ENCODE data around the gene CPEB2. TPM values are rescaled to one million over a fixed set of nuclear protein-coding genes. Genes with fewer than 3 reads are reported as not detected.

Gene CPEB2
- total RNA-seq, 1 donor = 23.9 TPM

GRCh38 chr4:15001248-15001868 is 923 bp upstream of the CPEB2 start:
- peaks cover 18% of the 10 kb centered on the region for H4K20me1 ChIP-seq (ENCODE audit: insufficient read depth, low read length)
- peak overlapping the region; percentile 99 for H3K27ac ChIP-seq (ENCODE audit: low read depth, low read length)
- TF ChIP-seq, protein P1, sequence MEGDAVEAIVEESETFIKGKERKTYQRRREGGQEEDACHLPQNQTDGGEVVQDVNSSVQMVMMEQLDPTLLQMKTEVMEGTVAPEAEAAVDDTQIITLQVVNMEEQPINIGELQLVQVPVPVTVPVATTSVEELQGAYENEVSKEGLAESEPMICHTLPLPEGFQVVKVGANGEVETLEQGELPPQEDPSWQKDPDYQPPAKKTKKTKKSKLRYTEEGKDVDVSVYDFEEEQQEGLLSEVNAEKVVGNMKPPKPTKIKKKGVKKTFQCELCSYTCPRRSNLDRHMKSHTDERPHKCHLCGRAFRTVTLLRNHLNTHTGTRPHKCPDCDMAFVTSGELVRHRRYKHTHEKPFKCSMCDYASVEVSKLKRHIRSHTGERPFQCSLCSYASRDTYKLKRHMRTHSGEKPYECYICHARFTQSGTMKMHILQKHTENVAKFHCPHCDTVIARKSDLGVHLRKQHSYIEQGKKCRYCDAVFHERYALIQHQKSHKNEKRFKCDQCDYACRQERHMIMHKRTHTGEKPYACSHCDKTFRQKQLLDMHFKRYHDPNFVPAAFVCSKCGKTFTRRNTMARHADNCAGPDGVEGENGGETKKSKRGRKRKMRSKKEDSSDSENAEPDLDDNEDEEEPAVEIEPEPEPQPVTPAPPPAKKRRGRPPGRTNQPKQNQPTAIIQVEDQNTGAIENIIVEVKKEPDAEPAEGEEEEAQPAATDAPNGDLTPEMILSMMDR (IDR thresholded peaks at IDR 0.05; ENCODE audit: extremely low read depth, low read depth, low read length) = no peak
- peak; percentile 94 for DNase-seq (ENCODE audit: insufficient read length, low spot score, missing footprints)
- H3K4me3 ChIP-seq (ENCODE audit: insufficient read depth, low read length) = peak overlapping the region; percentile 99
- peaks cover 12% of the 10 kb centered on the region for H3K4me1 ChIP-seq (ENCODE audit: insufficient read depth, low read length)
- peak overlapping the region; percentile 81 for H2AFZ ChIP-seq (ENCODE audit: low read length)
- peak overlapping the region; percentile 93 for H3K4me2 ChIP-seq (ENCODE audit: insufficient read depth, low read length)
- no peaks in the 10 kb centered on the region for H3K36me3 ChIP-seq (ENCODE audit: insufficient read depth, low read length)
- no peaks in the 10 kb centered on the region for H3K9me3 ChIP-seq (ENCODE audit: low read depth, low read length)
- H3K79me2 ChIP-seq (ENCODE audit: insufficient read depth, low read length) = peaks cover 29% of the 10 kb centered on the region
- no peaks in the 10 kb centered on the region for H3K27me3 ChIP-seq (ENCODE audit: insufficient read depth, low read length)

GRCh38 chr4:15002659-15003400 is 549 bp downstream of the CPEB2 start:
- TF ChIP-seq, protein P1 (IDR thresholded peaks at IDR 0.05; ENCODE audit: extremely low read depth, low read depth, low read length) = no peak
- H2AFZ ChIP-seq (ENCODE audit: low read length) = no peak overlapping the region
- no peaks in the 10 kb centered on the region for H3K27me3 ChIP-seq (ENCODE audit: insufficient read depth, low read length)
- peak overlapping the region; percentile 99 for H3K4me3 ChIP-seq (ENCODE audit: insufficient read depth, low read length)
- DNase-seq (ENCODE audit: insufficient read length, low spot score, missing footprints) = peak; percentile 96
- H3K4me1 ChIP-seq (ENCODE audit: insufficient read depth, low read length) = peaks cover 27% of the 10 kb centered on the region
- peak overlapping the region; percentile 93 for H3K4me2 ChIP-seq (ENCODE audit: insufficient read depth, low read length)
- H3K79me2 ChIP-seq (ENCODE audit: insufficient read depth, low read length) = peaks cover 44% of the 10 kb centered on the region
- H3K27ac ChIP-seq (ENCODE audit: low read depth, low read length) = peak overlapping the region; percentile 99
- no peaks in the 10 kb centered on the region for H3K9me3 ChIP-seq (ENCODE audit: low read depth, low read length)
- peaks cover 31% of the 10 kb centered on the region for H4K20me1 ChIP-seq (ENCODE audit: insufficient read depth, low read length)
- H3K36me3 ChIP-seq (ENCODE audit: insufficient read depth, low read length) = peaks cover 8% of the 10 kb centered on the region

- Histone ChIP-seq H3K4me1 (ENCODE audit: insufficient read depth, low read length) (peaks cover 33% of the 10 kb centered on the region), H3K27me3 (ENCODE audit: insufficient read depth, low read length) (no peaks in the 10 kb centered on the region), H3K4me2 (ENCODE audit: insufficient read depth, low read length) (no peak overlapping the region), H3K4me3 (ENCODE audit: insufficient read depth, low read length) (peak overlapping the region; percentile 99), H3K27ac (ENCODE audit: low read depth, low read length) (peak overlapping the region; percentile 99), H4K20me1 (ENCODE audit: insufficient read depth, low read length) (peaks cover 31% of the 10 kb centered on the region), H3K36me3 (ENCODE audit: insufficient read depth, low read length) (peaks cover 15% of the 10 kb centered on the region), H3K79me2 (ENCODE audit: insufficient read depth, low read length) (peaks cover 50% of the 10 kb centered on the region), H2AFZ (ENCODE audit: low read length) (no peak overlapping the region), H3K9me3 (ENCODE audit: low read depth, low read length) (no peaks in the 10 kb centered on the region)
- DNase-seq (ENCODE audit: insufficient read length, low spot score, missing footprints) = peak; percentile 88
- TF ChIP-seq, protein P1 (IDR thresholded peaks at IDR 0.05; ENCODE audit: extremely low read depth, low read depth, low read length) = no peak
Observed at GRCh38 chr4:15003401-15003890, 1.2 kb downstream of the CPEB2 start.
